ENCODE results near the gene CD8B. TPM values are rescaled to one million over a fixed set of nuclear protein-coding genes. Genes with fewer than 3 reads are reported as not detected.

The CD8B gene
- total RNA-seq, 1 experiment from 2014 or later: not detected

DNA sequence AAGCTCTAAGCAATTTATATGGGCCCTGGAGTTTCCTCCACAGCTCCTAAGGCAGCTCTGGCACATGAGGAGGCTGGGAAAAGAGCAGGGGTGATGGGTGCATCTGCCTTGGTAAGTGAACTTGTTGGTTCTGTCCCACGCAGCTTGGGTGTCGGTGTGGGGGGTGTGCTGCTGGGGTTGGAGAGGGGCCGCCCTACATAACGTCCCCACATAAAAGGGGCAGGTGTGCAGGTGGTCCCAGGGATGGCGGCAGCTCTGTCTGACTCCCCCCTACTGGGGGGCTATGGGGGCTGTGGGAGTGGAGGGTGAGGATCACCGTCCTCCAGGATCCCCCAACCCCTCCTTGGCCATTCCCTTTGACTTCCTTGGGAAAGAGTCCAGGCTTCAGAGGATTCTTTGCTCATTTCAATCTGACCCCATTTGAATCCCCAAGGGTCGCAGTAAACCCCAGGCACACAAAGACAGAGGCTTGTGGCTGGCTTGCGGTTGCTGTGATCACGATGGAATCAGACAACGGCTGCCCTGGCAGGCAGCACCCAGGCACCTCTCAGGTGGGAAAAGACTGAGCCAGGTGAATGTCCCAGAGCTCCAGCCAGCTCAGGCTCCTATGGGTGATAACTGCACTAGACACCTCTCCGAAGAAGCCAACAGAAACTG, 36.5 kb downstream of the CD8B start:
- TF ChIP-seq EZH2phosphoT487 (IDR thresholded peaks at IDR 0.05; ENCODE audit: borderline replicate concordance, low read length): no peak
- TF ChIP-seq EZH2 (IDR thresholded peaks at IDR 0.05; ENCODE audit: low read length, unreplicated experiment): no peak
- TF ChIP-seq, protein P1, sequence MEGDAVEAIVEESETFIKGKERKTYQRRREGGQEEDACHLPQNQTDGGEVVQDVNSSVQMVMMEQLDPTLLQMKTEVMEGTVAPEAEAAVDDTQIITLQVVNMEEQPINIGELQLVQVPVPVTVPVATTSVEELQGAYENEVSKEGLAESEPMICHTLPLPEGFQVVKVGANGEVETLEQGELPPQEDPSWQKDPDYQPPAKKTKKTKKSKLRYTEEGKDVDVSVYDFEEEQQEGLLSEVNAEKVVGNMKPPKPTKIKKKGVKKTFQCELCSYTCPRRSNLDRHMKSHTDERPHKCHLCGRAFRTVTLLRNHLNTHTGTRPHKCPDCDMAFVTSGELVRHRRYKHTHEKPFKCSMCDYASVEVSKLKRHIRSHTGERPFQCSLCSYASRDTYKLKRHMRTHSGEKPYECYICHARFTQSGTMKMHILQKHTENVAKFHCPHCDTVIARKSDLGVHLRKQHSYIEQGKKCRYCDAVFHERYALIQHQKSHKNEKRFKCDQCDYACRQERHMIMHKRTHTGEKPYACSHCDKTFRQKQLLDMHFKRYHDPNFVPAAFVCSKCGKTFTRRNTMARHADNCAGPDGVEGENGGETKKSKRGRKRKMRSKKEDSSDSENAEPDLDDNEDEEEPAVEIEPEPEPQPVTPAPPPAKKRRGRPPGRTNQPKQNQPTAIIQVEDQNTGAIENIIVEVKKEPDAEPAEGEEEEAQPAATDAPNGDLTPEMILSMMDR (conservative IDR thresholded peaks at IDR 0.05; ENCODE audit: low read depth, low read length): no peak
- no peak for ATAC-seq
- no peak overlapping the region for H3K9ac ChIP-seq (ENCODE audit: low read length)
- POLR2A ChIA-PET (ENCODE audit: unreplicated experiment): no interaction called here
- intact Hi-C loops (cut with micrococcal nuclease): no loop called here
- no peaks in the 10 kb centered on the region for H3K36me3 ChIP-seq (ENCODE audit: low read depth, low read length)
- no peak overlapping the region for H3K27ac ChIP-seq (ENCODE audit: low read length)
- no peaks in the 10 kb centered on the region for H3K9me3 ChIP-seq (ENCODE audit: low read length)
- H4K20me1 ChIP-seq (ENCODE audit: low read length): no peaks in the 10 kb centered on the region
- no peak overlapping the region for H3K4me3 ChIP-seq (ENCODE audit: low read length)
- no peak overlapping the region for H2AFZ ChIP-seq (ENCODE audit: low read length)
- no TSS peak for BruUV-seq (replicated peaks)
- no peaks in the 10 kb centered on the region for H3K9me2 ChIP-seq (replicated peaks; ENCODE audit: low read length)
- no peaks in the 10 kb centered on the region for H3F3A ChIP-seq (ENCODE audit: low read length, unreplicated experiment)
- DNase-seq: no peak
- H3K4me1 ChIP-seq (ENCODE audit: insufficient read depth, low read length): no peaks in the 10 kb centered on the region
- no peak overlapping the region for H3K4me2 ChIP-seq (ENCODE audit: low read length)
- CTCF ChIA-PET: no interaction called here
- no peaks in the 10 kb centered on the region for H3K79me2 ChIP-seq (ENCODE audit: low read length)
- H3K27me3 ChIP-seq (ENCODE audit: low read length): no peaks in the 10 kb centered on the region; the same call in 1 of the 2 replicates

GRCh38 chr2:86822668-86823345, 38.9 kb downstream of the CD8B start:
- no TSS peak for BruUV-seq (replicated peaks)
- POLR2A ChIA-PET (ENCODE audit: unreplicated experiment): no interaction called here
- ATAC-seq (no peak), DNase-seq (no peak)
- Histone ChIP-seq H3K9me2 (replicated peaks; ENCODE audit: low read length) (no peaks in the 10 kb centered on the region), H2AFZ (ENCODE audit: low read length) (no peak overlapping the region), H3F3A (ENCODE audit: low read length, unreplicated experiment) (no peaks in the 10 kb centered on the region), H3K9ac (ENCODE audit: low read length) (no peak overlapping the region), H4K20me1 (ENCODE audit: low read length) (no peaks in the 10 kb centered on the region), H3K36me3 (ENCODE audit: low read depth, low read length) (no peaks in the 10 kb centered on the region), H3K4me1 (ENCODE audit: insufficient read depth, low read length) (no peaks in the 10 kb centered on the region), H3K4me2 (ENCODE audit: low read length) (no peak overlapping the region), H3K27ac (ENCODE audit: low read length) (no peak overlapping the region), H3K79me2 (ENCODE audit: low read length) (no peaks in the 10 kb centered on the region), H3K27me3 (ENCODE audit: low read length) (no peaks in the 10 kb centered on the region; the same call in 1 of the 2 replicates), H3K9me3 (ENCODE audit: low read length) (no peaks in the 10 kb centered on the region), H3K4me3 (ENCODE audit: low read length) (no peak overlapping the region)
- intact Hi-C loops (cut with micrococcal nuclease): no loop called here
- TF ChIP-seq EZH2 (IDR thresholded peaks at IDR 0.05; ENCODE audit: low read length, unreplicated experiment) (no peak), EZH2phosphoT487 (IDR thresholded peaks at IDR 0.05; ENCODE audit: borderline replicate concordance, low read length) (no peak)
- TF ChIP-seq, protein P1 (conservative IDR thresholded peaks at IDR 0.05; ENCODE audit: low read depth, low read length): no peak
- CTCF ChIA-PET: no interaction called here

- Histone ChIP-seq H3K4me3 (ENCODE audit: low read length) (no peak overlapping the region), H3K9me3 (ENCODE audit: low read length) (no peaks in the 10 kb centered on the region), H3K4me2 (ENCODE audit: low read length) (no peak overlapping the region), H4K20me1 (ENCODE audit: low read length) (no peaks in the 10 kb centered on the region), H3K4me1 (ENCODE audit: insufficient read depth, low read length) (no peaks in the 10 kb centered on the region), H3K9ac (ENCODE audit: low read length) (no peak overlapping the region), H2AFZ (ENCODE audit: low read length) (no peak overlapping the region), H3K27ac (ENCODE audit: low read length) (no peak overlapping the region), H3K36me3 (ENCODE audit: low read depth, low read length) (no peaks in the 10 kb centered on the region), H3K79me2 (ENCODE audit: low read length) (no peaks in the 10 kb centered on the region), H3K27me3 (ENCODE audit: low read length) (no peaks in the 10 kb centered on the region; the same call in 1 of the 2 replicates), H3F3A (ENCODE audit: low read length, unreplicated experiment) (no peaks in the 10 kb centered on the region), H3K9me2 (replicated peaks; ENCODE audit: low read length) (no peaks in the 10 kb centered on the region)
- TF ChIP-seq, protein P1 (conservative IDR thresholded peaks at IDR 0.05; ENCODE audit: low read depth, low read length): no peak
- TF ChIP-seq EZH2phosphoT487 (IDR thresholded peaks at IDR 0.05; ENCODE audit: borderline replicate concordance, low read length): no peak
- TF ChIP-seq EZH2 (IDR thresholded peaks at IDR 0.05; ENCODE audit: low read length, unreplicated experiment): no peak
- ChIA-PET CTCF (no interaction called here), POLR2A (ENCODE audit: unreplicated experiment) (no interaction called here)
- intact Hi-C loops (cut with micrococcal nuclease): no loop called here
- BruUV-seq (replicated peaks): no TSS peak
- no peak for ATAC-seq
- no peak for DNase-seq
These were observed 39.8 kb downstream of the CD8B start for GRCh38 chr2:86821842-86822241.
